HepG2 (cell line): Measurements from ENCODE around the gene RPP14. TPM values are rescaled to one million over a fixed set of nuclear protein-coding genes. Genes with fewer than 3 reads are reported as not detected.

ENCODE experiments used
- ARNT ChIP-seq: fragments of 450-650 bp; IDR thresholded peaks from 2 replicates; pipeline ENCODE4 v1.6.1; 2017
- CBFB ChIP-seq: sonication (generic); formaldehyde crosslinking; IDR thresholded peaks from 2 replicates; pipeline ENCODE4 v1.4.0; 2020; ENCODE audit warnings: missing genetic modification reagents
- CENPT ChIP-seq: sonication (generic); formaldehyde crosslinking; IDR thresholded peaks from 2 replicates; pipeline ENCODE4 v1.8.0; 2022; ENCODE audit warnings: low read depth, mild to moderate bottlenecking, moderate library complexity, missing genetic modification reagents
- DDIT3 ChIP-seq: sonication (generic); formaldehyde crosslinking; IDR thresholded peaks from 2 replicates; pipeline ENCODE4 v1.4.0; 2020; ENCODE audit warnings: mild to moderate bottlenecking, missing genetic modification reagents
- MBNL3 ChIP-seq: fragments of 250-450 bp; sonication (Bioruptor Pico); conservative IDR thresholded peaks from 2 replicates; pipeline ENCODE4 v1.8.0; 2022; ENCODE audit warnings: mild to moderate bottlenecking, inconsistent platforms
- MIER2 ChIP-seq: IDR thresholded peaks from 2 replicates; pipeline ENCODE4 v1.6.1; 2016; ENCODE audit warnings: missing biosample characterization, missing genetic modification reagents
- NFATC3 ChIP-seq: sonication (generic); formaldehyde crosslinking; IDR thresholded peaks from 2 replicates; pipeline ENCODE4 v1.5.1; 2020; ENCODE audit warnings: mild to moderate bottlenecking, missing genetic modification reagents
- POGZ ChIP-seq: sonication (generic); formaldehyde crosslinking; IDR thresholded peaks from 2 replicates; pipeline ENCODE4 v1.4.0; 2020; ENCODE audit warnings: mild to moderate bottlenecking, missing genetic modification reagents
- SIX4 ChIP-seq: sonication (generic); formaldehyde crosslinking; IDR thresholded peaks from 2 replicates; pipeline ENCODE4 v1.4.0; 2020; ENCODE audit warnings: missing genetic modification reagents
- SP1 ChIP-seq, 2 experiments: fragments of 450-650 bp in 1 of 2; sonication (generic) in 1 of 2; formaldehyde crosslinking in 1 of 2; IDR thresholded peaks; 2 replicates each; pipeline versions ENCODE4 v1.4.0 to v1.6.1; 2016 to 2020; ENCODE audit warnings: missing genetic modification reagents in 1 of 2
- TOPORS ChIP-seq: sonication (generic); formaldehyde crosslinking; IDR thresholded peaks from 2 replicates; pipeline ENCODE4 v1.8.0; 2023; ENCODE audit warnings: mild to moderate bottlenecking, missing genetic modification reagents
- ZFAT ChIP-seq: sonication (generic); formaldehyde crosslinking; conservative IDR thresholded peaks from 2 replicates; pipeline ENCODE4 v1.8.1; 2023; ENCODE audit warnings: missing genetic modification reagents, inconsistent platforms
- ZNF3 ChIP-seq: IDR thresholded peaks from 2 replicates; pipeline ENCODE4 v1.7.0; 2017; ENCODE audit warnings: inconsistent platforms
- ZNF557 ChIP-seq: sonication (generic); formaldehyde crosslinking; IDR thresholded peaks from 2 replicates; pipeline ENCODE4 v1.4.0; 2020; ENCODE audit warnings: missing genetic modification reagents
- ZNF558 ChIP-seq: sonication (generic); formaldehyde crosslinking; IDR thresholded peaks from 2 replicates; pipeline ENCODE4 v1.9.0; 2022; ENCODE audit warnings: mild to moderate bottlenecking, missing genetic modification reagents, borderline replicate concordance
- ZNF7 ChIP-seq: IDR thresholded peaks from 2 replicates; pipeline ENCODE4 v1.6.1; 2016; ENCODE audit warnings: missing biosample characterization, missing genetic modification reagents
- polyA plus RNA-seq, 8 experiments: library from polyadenylated mRNA; depleted of rRNA in 3 of 8; stranded (reverse) in 7 of 8; unstranded in 1 of 8; fragments of >200 nt; fragmentation: Illumina TruSeq in 4 of 8; extraction: Trizol in 4 of 8; gene quantifications; 2 replicates each; pipeline versions ENCODE4 v1.2.1 to v1.2.3, GENCODE V29; 2011 to 2016; ENCODE audit warnings: low read depth in 4 of 8, missing spikeins in 1 of 8, mixed read lengths in 1 of 8; ENCODE audit not compliant: insufficient read depth in 1 of 8
- total RNA-seq, 5 experiments: library from RNA; depleted of rRNA; stranded (reverse); fragments of >200 nt; fragmentation: Illumina TruSeq; extraction: Trizol; gene quantifications; 2 replicates each; pipeline ENCODE4 v1.2.3, GENCODE V29; 2016; ENCODE audit warnings: low read depth in 1 of 5
- TF ChIP-seq, protein P1 (sequence below): sonication (generic); formaldehyde crosslinking; IDR thresholded peaks from 2 replicates; pipeline ENCODE4 v1.4.0; 2020; ENCODE audit warnings: mild to moderate bottlenecking, missing genetic modification reagents, borderline replicate concordance
- TF ChIP-seq, protein P2 (sequence below): sonication (generic); formaldehyde crosslinking; IDR thresholded peaks from 2 replicates; pipeline ENCODE4 v1.5.0; 2020; ENCODE audit warnings: mild to moderate bottlenecking, missing genetic modification reagents, borderline replicate concordance

Gene RPP14
- total and polyA plus RNA-seq, 2 of the 13 experiments (the other 11 are each of a cell fraction or from before 2014, with no cell fraction given) = 15.4 to 16.2 TPM

- TF ChIP-seq, protein P1, sequence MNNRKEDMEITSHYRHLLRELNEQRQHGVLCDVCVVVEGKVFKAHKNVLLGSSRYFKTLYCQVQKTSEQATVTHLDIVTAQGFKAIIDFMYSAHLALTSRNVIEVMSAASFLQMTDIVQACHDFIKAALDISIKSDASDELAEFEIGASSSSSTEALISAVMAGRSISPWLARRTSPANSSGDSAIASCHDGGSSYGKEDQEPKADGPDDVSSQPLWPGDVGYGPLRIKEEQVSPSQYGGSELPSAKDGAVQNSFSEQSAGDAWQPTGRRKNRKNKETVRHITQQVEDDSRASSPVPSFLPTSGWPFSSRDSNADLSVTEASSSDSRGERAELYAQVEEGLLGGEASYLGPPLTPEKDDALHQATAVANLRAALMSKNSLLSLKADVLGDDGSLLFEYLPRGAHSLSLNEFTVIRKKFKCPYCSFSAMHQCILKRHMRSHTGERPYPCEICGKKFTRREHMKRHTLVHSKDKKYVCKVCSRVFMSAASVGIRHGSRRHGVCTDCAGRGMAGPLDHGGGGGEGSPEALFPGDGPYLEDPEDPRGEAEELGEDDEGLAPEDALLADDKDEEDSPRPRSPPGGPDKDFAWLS (CRISPR knock-in tag) = no peak
- peak; percentile 26; the same call in 1 of the 2 replicates for TF ChIP-seq CENPT (CRISPR knock-in tag)
- TF ChIP-seq DDIT3 (CRISPR knock-in tag) = no peak
- no peak for TF ChIP-seq SP1 (IDR thresholded peaks at IDR 0.05)
- TF ChIP-seq SP1 (CRISPR knock-in tag; IDR thresholded peaks at IDR 0.05) = peak; percentile 68; the same call in 1 of the 2 replicates
- TF ChIP-seq ZNF3 (CRISPR knock-in tag) = peak; percentile 69; the same call in 1 of the 2 replicates
- TF ChIP-seq TOPORS (CRISPR knock-in tag) = peak; percentile 44; the same call in 1 of the 2 replicates
- no peak for TF ChIP-seq ZNF558
- no peak for TF ChIP-seq ZNF557 (CRISPR knock-in tag)
- peak; percentile 63 for TF ChIP-seq MIER2 (CRISPR knock-in tag)
- TF ChIP-seq, protein P2, sequence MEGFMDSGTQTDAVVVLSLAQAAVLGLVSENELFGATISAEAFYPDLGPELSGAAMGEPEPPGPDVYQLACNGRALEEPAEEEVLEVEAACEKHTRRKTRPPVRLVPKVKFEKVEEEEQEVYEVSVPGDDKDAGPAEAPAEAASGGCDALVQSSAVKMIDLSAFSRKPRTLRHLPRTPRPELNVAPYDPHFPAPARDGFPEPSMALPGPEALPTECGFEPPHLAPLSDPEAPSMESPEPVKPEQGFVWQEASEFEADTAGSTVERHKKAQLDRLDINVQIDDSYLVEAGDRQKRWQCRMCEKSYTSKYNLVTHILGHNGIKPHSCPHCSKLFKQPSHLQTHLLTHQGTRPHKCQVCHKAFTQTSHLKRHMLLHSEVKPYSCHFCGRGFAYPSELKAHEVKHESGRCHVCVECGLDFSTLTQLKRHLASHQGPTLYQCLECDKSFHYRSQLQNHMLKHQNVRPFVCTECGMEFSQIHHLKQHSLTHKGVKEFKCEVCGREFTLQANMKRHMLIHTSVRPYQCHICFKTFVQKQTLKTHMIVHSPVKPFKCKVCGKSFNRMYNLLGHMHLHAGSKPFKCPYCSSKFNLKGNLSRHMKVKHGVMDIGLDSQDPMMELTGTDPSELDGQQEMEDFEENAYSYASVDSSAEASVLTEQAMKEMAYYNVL (CRISPR knock-in tag) = no peak
- TF ChIP-seq SIX4 (CRISPR knock-in tag) = no peak
- no peak for TF ChIP-seq ZNF7 (CRISPR knock-in tag)
- peak; percentile 89 for TF ChIP-seq CBFB (CRISPR knock-in tag)
- TF ChIP-seq POGZ (CRISPR knock-in tag) = peak; percentile 97
- TF ChIP-seq NFATC3 = no peak
- TF ChIP-seq ZFAT (CRISPR knock-in tag) = no peak
- no peak for TF ChIP-seq MBNL3 (CRISPR knock-in tag)
- TF ChIP-seq ARNT = no peak
These were observed at the start of gene RPP14, which contains the start of gene HTD2 (continued) for GRCh38 chr3:58305882-58306711.
